DMS79 (cell line): ENCODE data around the gene MADD.

Source experiments
- DNase-seq: peaks from one replicate; lab custom pipeline; 2025; lab: John Stamatoyannopoulos, UW

The MADD gene

GRCh38 chr11:47251751-47252150 is 18.2 kb upstream of the MADD start:
- no peak for DNase-seq

DNA sequence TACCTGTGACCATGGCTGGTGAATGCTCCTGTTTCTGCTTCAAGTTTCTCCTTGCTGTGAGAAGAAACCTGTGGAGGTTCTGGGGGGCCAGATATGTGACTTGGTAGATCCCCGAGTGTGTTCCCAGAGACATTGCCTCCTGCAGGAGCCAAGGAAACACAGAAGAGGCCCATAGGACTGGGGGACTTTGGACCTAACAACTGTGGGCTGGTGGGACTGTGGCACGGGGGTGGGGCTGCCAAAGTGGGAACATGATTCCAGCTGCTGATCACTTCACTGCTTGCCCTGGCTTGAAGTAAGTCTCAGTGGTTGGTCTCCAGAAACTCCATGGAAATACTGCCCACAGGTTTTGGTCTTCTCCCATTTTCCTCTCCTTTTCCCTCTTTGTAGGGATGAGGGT is 16.3 kb upstream of the MADD start:
- no peak for DNase-seq

GRCh38 chr11:47254386-47254785 is 15.5 kb upstream of the MADD start:
- no peak for DNase-seq

DNA sequence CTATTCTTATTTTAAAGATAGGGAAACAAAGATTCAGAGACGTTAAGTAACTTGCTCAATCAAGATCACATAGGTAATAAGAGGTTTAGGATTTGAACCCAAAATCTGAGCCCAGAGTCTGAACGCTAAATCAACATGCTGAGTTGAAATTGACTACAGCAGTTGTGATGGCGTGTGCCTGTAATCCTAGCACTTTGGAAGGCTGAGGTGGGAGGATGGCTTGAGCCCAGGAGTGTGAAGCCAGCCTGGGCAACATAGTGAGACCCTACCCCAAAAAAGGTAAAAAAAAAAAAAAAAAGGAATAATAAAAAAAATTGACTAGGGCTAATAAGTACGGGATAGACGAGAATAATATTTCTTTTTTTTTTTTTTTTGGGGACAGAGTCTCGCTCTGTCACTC is 13.6 kb upstream of the MADD start:
- DNase-seq: no peak

DNA sequence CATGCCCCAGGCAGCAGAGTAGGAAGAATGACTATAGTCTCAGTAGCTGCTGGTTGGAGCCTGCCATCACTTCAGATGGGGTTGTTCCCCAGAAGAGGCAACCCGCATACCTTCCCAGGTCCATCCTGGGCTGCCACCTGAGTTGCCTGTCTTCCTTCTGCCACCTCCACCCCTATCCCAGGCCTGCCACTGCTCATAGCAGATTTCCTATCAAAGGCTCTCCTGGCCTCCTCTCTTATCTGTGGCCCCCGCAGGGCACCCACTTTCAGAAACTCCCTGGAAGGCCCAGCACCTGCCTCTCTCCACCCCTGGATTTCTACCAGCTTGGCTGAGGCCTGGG is 12.8 kb upstream of the MADD start:
- DNase-seq: no peak

GRCh38 chr11:47257517-47258316 is 12.2 kb upstream of the MADD start, which contains the start of gene NR1H3:
Gene NR1H3 (plus strand): TSS chr11:47257996. CDS start chr11:47259217, 1,221 bp downstream.
- no peak for DNase-seq

DNA sequence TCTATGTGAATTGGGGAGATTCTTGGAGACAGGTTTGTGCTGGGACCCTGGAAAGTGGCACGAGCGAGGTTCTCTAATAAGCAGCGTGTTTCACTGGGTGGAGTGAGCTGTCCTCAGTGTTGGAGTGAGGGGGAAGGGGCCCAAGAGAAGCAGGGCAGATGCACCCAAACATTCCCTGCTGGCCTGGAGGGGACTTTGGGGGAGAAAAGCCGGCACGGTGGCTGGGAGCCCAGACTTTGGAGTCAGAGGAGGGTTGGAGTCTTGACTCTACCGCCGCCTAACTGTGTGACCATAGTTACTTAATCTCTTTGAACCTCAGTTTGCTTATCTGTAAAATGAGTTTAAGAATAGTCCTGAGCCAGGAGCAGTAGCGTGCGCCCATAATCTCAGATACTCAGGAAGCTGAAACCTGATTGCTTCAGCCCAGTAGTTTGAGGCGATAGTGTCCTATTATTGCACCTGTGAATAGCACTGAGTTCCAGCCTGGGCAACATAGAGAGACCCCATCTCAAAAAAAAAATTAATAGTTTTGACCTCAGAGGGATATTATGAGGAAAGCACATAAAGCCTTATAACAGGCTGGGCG is 11.5 kb upstream of the MADD start:
- no peak for DNase-seq

DNA sequence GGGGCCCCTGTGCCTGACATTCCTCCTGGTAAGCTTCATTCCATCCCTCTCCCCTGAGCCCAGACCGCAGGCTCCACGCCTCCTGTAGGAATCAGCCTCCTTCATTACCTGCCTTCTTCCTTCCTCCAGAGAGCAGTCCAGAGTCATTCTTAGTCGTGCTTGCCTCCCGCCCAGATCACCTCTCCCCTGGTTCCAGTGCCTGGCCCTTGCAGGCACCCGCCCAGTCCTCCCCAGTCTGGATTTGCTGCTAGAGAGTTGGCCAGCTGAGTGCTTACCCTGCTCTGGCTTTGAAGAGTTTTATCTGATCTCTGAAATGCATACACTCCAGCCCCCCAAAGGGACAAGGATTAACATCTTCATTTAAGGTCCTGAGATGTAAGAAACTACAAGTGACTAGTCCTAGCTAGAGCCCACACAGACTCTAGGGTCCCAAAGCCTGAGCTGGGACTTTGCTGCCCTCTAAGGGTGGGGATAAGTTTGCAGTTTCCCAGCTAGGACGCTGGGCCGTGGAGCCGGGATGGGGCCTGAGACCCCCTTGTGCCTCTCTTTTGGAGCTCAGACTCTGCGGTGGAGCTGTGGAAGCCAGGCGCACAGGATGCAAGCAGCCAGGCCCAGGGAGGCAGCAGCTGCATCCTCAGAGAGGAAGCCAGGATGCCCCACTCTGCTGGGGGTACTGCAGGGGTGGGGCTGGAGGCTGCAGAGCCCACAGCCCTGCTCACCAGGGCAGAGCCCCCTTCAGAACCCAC is 10.5 kb upstream of the MADD start:
- no peak for DNase-seq

DNA sequence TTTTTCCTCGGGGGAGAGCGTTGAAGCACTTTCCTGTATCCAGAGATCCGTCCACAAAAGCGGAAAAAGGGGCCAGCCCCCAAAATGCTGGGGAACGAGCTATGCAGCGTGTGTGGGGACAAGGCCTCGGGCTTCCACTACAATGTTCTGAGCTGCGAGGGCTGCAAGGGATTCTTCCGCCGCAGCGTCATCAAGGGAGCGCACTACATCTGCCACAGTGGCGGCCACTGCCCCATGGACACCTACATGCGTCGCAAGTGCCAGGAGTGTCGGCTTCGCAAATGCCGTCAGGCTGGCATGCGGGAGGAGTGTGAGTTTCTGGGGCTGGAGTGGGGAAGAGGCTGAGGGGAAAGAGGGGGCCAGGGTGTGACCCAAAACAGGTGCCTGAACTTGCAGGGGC is 9.6 kb upstream of the MADD start:
- no peak for DNase-seq

GRCh38 chr11:47261291-47261800 is 8.6 kb upstream of the MADD start:
- no peak for DNase-seq

GRCh38 chr11:47264119-47264518 is 5.8 kb upstream of the MADD start:
- no peak for DNase-seq

DNA sequence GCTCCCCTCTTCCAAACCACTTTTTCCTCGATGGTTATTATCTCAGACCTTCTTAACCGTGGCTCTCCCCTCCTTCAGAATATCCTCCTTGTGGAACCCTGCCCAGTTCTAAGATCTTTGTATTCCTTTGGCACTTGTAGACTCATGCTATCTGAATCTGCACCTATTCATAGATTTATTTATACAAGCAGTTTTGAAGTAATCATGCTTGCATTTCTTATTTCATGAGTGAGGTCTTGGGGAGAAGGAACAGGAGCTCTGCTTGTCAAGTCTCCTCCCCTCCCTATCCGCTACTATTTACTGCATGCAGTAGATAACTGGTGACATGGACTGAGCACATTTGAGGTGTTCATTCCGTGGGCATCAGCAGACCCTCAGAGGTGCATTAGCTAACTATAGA is 5.4 kb upstream of the MADD start:
- no peak for DNase-seq

GRCh38 chr11:47267876-47268275 is 2.1 kb upstream of the MADD start:
- DNase-seq: no peak

GRCh38 chr11:47268448-47269001 is 1.4 kb upstream of the MADD start:
- DNase-seq: no peak

- peak; percentile 80 for DNase-seq
Measured at GRCh38 chr11:47269002-47269828, 718 bp upstream of the MADD start.

GRCh38 chr11:47270331-47271271 is 668 bp downstream of the MADD start:
- DNase-seq: peak; percentile 35

- DNase-seq: no peak
Measured at GRCh38 chr11:47271328-47271727, 1.4 kb downstream of the MADD start.

- peak; percentile 39 for DNase-seq
Measured at GRCh38 chr11:47271961-47272661, 2.2 kb downstream of the MADD start.

GRCh38 chr11:47272706-47273105 is 2.8 kb downstream of the MADD start:
- DNase-seq: no peak
